ENCODE measurements around the gene TRIM71. TPM values are rescaled to one million over a fixed set of nuclear protein-coding genes. Genes with fewer than 3 reads are reported as not detected.

Gene TRIM71
- polyA plus RNA-seq, 1 donor from 2014 or later: 4.0 TPM

DNA sequence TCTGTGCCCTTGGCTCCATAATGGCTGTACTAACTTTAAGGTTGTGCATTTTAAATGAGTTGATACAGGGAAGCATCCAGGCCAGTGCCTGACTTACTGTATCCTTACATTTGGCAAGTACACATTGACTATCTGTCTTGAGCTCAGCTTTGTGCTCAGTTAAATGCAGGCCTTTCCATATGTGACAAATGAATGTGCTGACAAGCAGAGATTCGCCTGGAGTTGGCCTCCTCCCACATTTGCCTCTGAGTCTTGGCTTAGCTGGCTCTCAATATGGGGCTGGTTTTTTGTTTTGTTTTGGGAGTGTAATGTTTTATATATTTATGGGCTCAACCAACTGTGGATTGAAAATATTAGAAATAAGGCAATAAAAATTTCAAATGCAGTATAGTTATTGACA, 29.7 kb downstream of the TRIM71 start:
- Histone ChIP-seq H3K36me3 (ENCODE audit: insufficient read depth, low read length) (no peaks in the 10 kb centered on the region), H3K9me3 (ENCODE audit: low read length) (no peaks in the 10 kb centered on the region), H3K4me2 (ENCODE audit: low read length) (no peak overlapping the region), H3K9ac (ENCODE audit: low read length) (no peak overlapping the region), H3K79me2 (replicated peaks; ENCODE audit: insufficient read depth, low read length) (peaks cover 36% of the 10 kb centered on the region), H3K9me2 (ENCODE audit: insufficient read depth, low read length) (no peaks in the 10 kb centered on the region), H4K20me1 (ENCODE audit: insufficient read depth) (no peaks in the 10 kb centered on the region), H3F3A (ENCODE audit: insufficient read depth, low read length, poor library complexity, severe bottlenecking) (no peaks in the 10 kb centered on the region), H3K27ac (ENCODE audit: low read length) (no peak overlapping the region), H3K4me3 (ENCODE audit: low read length) (no peak overlapping the region), H3K27me3 (ENCODE audit: insufficient read depth, low read depth, low read length) (no peaks in the 10 kb centered on the region), H2AFZ (ENCODE audit: low read depth, low read length) (no peak overlapping the region)
- TF ChIP-seq EP300 (conservative IDR thresholded peaks at IDR 0.05; ENCODE audit: poor library complexity, severe bottlenecking) (no peak), POLR2AphosphoS5 (IDR thresholded peaks at IDR 0.05) (no peak), EZH2 (IDR thresholded peaks at IDR 0.05; ENCODE audit: borderline replicate concordance, insufficient read depth, low read length, poor library complexity, severe bottlenecking) (no peak)

- no peak overlapping the region for H3K27ac ChIP-seq (ENCODE audit: low read length)
- H3K79me2 ChIP-seq (replicated peaks; ENCODE audit: insufficient read depth, low read length): peaks cover 36% of the 10 kb centered on the region
- no peaks in the 10 kb centered on the region for H3K9me2 ChIP-seq (ENCODE audit: insufficient read depth, low read length)
- H3K4me3 ChIP-seq (ENCODE audit: low read length): no peak overlapping the region
- TF ChIP-seq MXI1 (conservative IDR thresholded peaks at IDR 0.05; ENCODE audit: poor library complexity, severe bottlenecking): no peak
- no peak for TF ChIP-seq REST (IDR thresholded peaks at IDR 0.05; ENCODE audit: borderline replicate concordance)
- TF ChIP-seq POLR2AphosphoS5 (IDR thresholded peaks at IDR 0.05): no peak
- no peak for TF ChIP-seq EZH2 (IDR thresholded peaks at IDR 0.05; ENCODE audit: borderline replicate concordance, insufficient read depth, low read length, poor library complexity, severe bottlenecking)
- TF ChIP-seq EP300 (conservative IDR thresholded peaks at IDR 0.05; ENCODE audit: poor library complexity, severe bottlenecking): no peak
- TF ChIP-seq, protein P1, sequence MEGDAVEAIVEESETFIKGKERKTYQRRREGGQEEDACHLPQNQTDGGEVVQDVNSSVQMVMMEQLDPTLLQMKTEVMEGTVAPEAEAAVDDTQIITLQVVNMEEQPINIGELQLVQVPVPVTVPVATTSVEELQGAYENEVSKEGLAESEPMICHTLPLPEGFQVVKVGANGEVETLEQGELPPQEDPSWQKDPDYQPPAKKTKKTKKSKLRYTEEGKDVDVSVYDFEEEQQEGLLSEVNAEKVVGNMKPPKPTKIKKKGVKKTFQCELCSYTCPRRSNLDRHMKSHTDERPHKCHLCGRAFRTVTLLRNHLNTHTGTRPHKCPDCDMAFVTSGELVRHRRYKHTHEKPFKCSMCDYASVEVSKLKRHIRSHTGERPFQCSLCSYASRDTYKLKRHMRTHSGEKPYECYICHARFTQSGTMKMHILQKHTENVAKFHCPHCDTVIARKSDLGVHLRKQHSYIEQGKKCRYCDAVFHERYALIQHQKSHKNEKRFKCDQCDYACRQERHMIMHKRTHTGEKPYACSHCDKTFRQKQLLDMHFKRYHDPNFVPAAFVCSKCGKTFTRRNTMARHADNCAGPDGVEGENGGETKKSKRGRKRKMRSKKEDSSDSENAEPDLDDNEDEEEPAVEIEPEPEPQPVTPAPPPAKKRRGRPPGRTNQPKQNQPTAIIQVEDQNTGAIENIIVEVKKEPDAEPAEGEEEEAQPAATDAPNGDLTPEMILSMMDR (IDR thresholded peaks at IDR 0.05; ENCODE audit: poor library complexity, severe bottlenecking): no peak
- no peak for TF ChIP-seq SMC3 (conservative IDR thresholded peaks at IDR 0.05; ENCODE audit: poor library complexity)
- TF ChIP-seq TAF1 (IDR thresholded peaks at IDR 0.05; ENCODE audit: low read depth): no peak
- TF ChIP-seq RAD21 (conservative IDR thresholded peaks at IDR 0.05): no peak
- H3F3A ChIP-seq (ENCODE audit: insufficient read depth, low read length, poor library complexity, severe bottlenecking): no peaks in the 10 kb centered on the region
- no peaks in the 10 kb centered on the region for H4K20me1 ChIP-seq (ENCODE audit: insufficient read depth)
- H3K9ac ChIP-seq (ENCODE audit: low read length): no peak overlapping the region
- H3K27me3 ChIP-seq (ENCODE audit: insufficient read depth, low read depth, low read length): no peaks in the 10 kb centered on the region
- H3K36me3 ChIP-seq (ENCODE audit: insufficient read depth, low read length): no peaks in the 10 kb centered on the region
- H3K4me2 ChIP-seq (ENCODE audit: low read length): no peak overlapping the region
- H2AFZ ChIP-seq (ENCODE audit: low read depth, low read length): no peak overlapping the region
- H3K9me3 ChIP-seq (ENCODE audit: low read length): no peaks in the 10 kb centered on the region
These were observed 30.4 kb downstream of the TRIM71 start for GRCh38 chr3:32848215-32848614.
